ENCODE data around the gene GLYATL1B.
A peak's percentile ranks its signal among the peaks of the same experiment; 100 is the strongest.
"Not testable (repeated sequence)": the region's sequence is repeated elsewhere in the genome, so short reads cannot be mapped to it uniquely, and the experiment has no call there.

The GLYATL1B gene

GRCh38 chr11:59088162-59088561 is 2.1 kb downstream of the GLYATL1B start:
- DNase-seq (ENCODE audit: low spot score): no peak
- TF ChIP-seq, protein P1, sequence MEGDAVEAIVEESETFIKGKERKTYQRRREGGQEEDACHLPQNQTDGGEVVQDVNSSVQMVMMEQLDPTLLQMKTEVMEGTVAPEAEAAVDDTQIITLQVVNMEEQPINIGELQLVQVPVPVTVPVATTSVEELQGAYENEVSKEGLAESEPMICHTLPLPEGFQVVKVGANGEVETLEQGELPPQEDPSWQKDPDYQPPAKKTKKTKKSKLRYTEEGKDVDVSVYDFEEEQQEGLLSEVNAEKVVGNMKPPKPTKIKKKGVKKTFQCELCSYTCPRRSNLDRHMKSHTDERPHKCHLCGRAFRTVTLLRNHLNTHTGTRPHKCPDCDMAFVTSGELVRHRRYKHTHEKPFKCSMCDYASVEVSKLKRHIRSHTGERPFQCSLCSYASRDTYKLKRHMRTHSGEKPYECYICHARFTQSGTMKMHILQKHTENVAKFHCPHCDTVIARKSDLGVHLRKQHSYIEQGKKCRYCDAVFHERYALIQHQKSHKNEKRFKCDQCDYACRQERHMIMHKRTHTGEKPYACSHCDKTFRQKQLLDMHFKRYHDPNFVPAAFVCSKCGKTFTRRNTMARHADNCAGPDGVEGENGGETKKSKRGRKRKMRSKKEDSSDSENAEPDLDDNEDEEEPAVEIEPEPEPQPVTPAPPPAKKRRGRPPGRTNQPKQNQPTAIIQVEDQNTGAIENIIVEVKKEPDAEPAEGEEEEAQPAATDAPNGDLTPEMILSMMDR (conservative IDR thresholded peaks at IDR 0.05; ENCODE audit: low read depth): no peak
- ChIA-PET POLR2A (ENCODE audit: low non-redundant PET) (no interaction called here), CTCF (no interaction called here)
- H3K27ac ChIP-seq: no peak overlapping the region

DNA sequence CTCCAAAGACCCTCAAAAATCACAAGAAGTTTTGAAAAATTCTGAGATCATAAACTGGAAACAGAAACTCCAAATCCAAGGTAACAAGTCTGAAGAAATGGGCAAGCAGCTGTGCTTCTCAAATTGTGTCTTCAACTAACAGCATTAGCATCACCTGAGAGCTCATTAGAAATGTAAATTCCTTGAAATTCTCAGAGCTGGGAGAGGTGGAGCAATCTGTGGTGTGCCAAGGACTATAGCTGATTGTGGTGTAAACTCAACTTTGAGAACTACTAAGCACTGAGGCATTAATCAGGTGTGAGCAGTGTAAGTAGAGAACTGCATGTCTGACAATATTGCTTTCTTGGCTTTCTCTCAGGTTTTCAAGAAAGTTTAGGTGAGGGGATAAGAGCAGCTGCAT is 7.5 kb downstream of the GLYATL1B start:
- POLR2A ChIA-PET (ENCODE audit: low non-redundant PET); DNase-seq (ENCODE audit: low spot score); H3K27ac ChIP-seq: not testable (repeated sequence)
- CTCF ChIA-PET: interaction anchor here (1.6 kb wide), 1 partner anchor 42 kb away, joined by 3 read pairs; no protein-coding TSS in a partner anchor

GRCh38 chr11:59095225-59095624 is 9.1 kb downstream of the GLYATL1B start:
- H3K27ac ChIP-seq; POLR2A ChIA-PET (ENCODE audit: low non-redundant PET); CTCF ChIA-PET; DNase-seq (ENCODE audit: low spot score): not testable (repeated sequence)

GRCh38 chr11:59095972-59096575 is 10.0 kb downstream of the GLYATL1B start:
- POLR2A ChIA-PET (ENCODE audit: low non-redundant PET); H3K27ac ChIP-seq; DNase-seq (ENCODE audit: low spot score): not testable (repeated sequence)
- CTCF ChIA-PET: interaction anchor here (0.6 kb wide), 2 partner anchors 40 to 1816 kb away, joined by 3 to 5 read pairs; no protein-coding TSS in a partner anchor

- no peak overlapping the region for H3K27ac ChIP-seq
- DNase-seq (ENCODE audit: low spot score): peak; percentile 5
- POLR2A ChIA-PET (ENCODE audit: low non-redundant PET): no interaction called here
- CTCF ChIA-PET: interaction anchor here (0.8 to 0.9 kb wide), 2 partner anchors 38 to 51 kb away, joined by 3 to 4 read pairs; no protein-coding TSS in a partner anchor
- TF ChIP-seq, protein P1 (conservative IDR thresholded peaks at IDR 0.05; ENCODE audit: low read depth): peak; percentile 38
Observed at GRCh38 chr11:59097113-59097708, 11.1 kb downstream of the GLYATL1B start.

GRCh38 chr11:59097938-59098337 is 11.8 kb downstream of the GLYATL1B start:
- DNase-seq (ENCODE audit: low spot score); H3K27ac ChIP-seq; POLR2A ChIA-PET (ENCODE audit: low non-redundant PET): not testable (repeated sequence)
- CTCF ChIA-PET: interaction anchor here (0.8 to 0.9 kb wide), 2 partner anchors 38 to 51 kb away, joined by 3 to 4 read pairs; no protein-coding TSS in a partner anchor

DNA sequence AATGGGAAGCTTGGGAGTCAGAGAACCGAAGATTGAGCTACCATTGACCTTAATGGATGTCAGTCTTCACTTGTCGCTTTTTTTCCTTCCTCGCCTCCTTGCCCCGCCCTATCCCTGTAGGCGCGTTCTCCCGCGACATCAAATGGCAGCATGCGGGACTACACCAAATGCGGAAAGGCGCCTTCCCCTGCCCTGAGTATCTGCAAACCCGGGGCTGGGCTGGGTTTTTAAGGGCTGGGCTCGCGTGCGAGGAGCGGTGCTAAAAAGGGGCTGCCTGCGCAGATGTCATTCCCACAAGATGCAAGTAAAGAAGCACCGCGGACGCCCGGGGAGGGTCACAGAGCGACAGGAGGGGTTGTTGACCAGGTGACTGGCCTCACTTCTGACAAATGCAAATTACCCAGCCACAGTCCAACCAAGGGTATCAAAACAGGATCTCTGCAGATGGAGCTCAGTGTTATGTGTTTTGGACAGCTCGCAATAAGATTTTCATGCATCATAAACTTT is 16.2 kb downstream of the GLYATL1B start:
- DNase-seq (ENCODE audit: low spot score): peak; percentile 10
- POLR2A ChIA-PET (ENCODE audit: low non-redundant PET): no interaction called here
- no peak overlapping the region for H3K27ac ChIP-seq
- TF ChIP-seq, protein P1 (conservative IDR thresholded peaks at IDR 0.05; ENCODE audit: low read depth): peak; percentile 39; the same call in 1 of the 2 replicates
- CTCF ChIA-PET: interaction anchor here (0.7 kb wide), 2 partner anchors 292 to 1280 kb away, joined by 3 to 5 read pairs; no protein-coding TSS in a partner anchor

- POLR2A ChIA-PET (ENCODE audit: low non-redundant PET): no interaction called here
- peak within 1 kb of the TSS; percentile 86 for H3K27ac ChIP-seq
Observed at GRCh38 chr11:59106363-59107336, 20.5 kb downstream of the GLYATL1B start, which contains the start of gene FAM111B. Gene FAM111B, plus strand, starts transcription at chr11:59107237. Its CDS starts 2,389 bp downstream, at chr11:59109626.

DNA sequence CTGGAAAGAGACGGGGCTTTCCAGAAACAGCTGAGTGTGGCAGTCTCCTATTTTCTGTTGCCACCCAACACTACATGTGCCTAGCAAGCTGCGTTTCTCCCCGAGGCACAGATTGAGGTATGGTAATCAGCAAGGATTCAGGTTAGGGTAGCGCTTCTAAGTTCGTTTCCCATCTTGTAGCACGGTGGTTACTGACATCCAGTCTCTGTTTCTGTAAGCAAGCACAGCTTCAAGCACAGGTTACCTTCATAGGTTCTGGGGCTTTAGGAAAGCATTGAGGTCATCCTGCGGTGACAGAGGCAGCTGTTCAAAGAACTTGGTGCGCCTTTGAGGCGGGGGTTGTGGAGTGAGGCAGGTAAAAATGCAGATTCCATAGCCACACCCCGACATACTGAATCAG is 21.6 kb downstream of the GLYATL1B start:
- POLR2A ChIA-PET (ENCODE audit: low non-redundant PET); DNase-seq (ENCODE audit: low spot score): not testable (repeated sequence)
- H3K27ac ChIP-seq: peak overlapping the region; percentile 86
- CTCF ChIA-PET: interaction anchor here (0.7 to 0.8 kb wide), 2 partner anchors 49 to 64 kb away, joined by 3 to 5 read pairs; partner anchors contain the start of gene DTX4

More at GRCh38 chr11:59106363-59107336, 20.5 kb downstream of the GLYATL1B start, which contains the start of gene FAM111B:
- CTCF ChIA-PET: interaction anchor here (0.7 to 1.2 kb wide), 4 partner anchors 29 to 65 kb away, joined by 3 to 7 read pairs (median 4); partner anchors contain the start of gene DTX4
- TF ChIP-seq, protein P1 (conservative IDR thresholded peaks at IDR 0.05; ENCODE audit: low read depth): no peak
- peak; percentile 95 for DNase-seq (ENCODE audit: low spot score)
